ENCODE results near the gene AHCYL2.
"Not testable (repeated sequence)": the region's sequence is repeated elsewhere in the genome, so short reads cannot be mapped to it uniquely, and the experiment has no call there.

AHCYL2 gene

GRCh38 chr7:129388333-129389098 is 163.7 kb downstream of the AHCYL2 start:
- no peak for DNase-seq

DNA sequence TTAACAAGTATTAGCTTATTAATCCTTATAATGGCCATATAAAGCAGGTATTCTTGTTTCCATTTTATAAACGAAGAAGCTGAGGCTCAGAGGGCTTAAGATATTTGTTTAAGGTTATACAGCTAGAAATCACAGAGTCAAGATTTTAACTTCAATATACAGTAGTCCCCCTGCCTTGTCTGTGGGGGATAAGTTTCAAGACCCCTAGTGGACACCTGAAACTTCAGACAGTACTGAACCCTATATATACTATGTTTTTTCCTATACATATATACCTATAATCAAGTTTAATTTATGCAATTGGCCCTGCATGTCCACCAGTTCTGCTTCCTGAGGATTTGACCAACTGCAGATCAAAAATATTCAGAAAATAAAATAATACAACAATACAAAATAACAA is 165.0 kb downstream of the AHCYL2 start:
- no peak for DNase-seq

DNA sequence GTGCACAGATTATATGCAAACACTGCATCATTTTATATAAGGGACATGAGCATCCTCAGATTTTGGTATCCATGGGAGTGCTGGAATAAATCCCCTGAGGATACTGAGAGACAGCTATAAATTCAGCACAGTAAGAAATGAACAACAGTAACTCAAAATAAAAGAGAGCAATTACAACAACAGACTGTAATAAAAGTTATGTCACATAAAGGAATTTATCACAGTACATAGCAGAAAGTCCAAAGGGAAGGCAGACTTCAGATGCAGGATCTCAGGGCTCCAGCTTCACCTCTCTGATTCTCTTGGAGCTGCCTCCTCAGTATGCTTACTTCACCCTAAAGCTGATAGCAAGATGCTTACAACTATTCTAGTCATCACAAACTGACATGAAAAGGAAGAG is 165.5 kb downstream of the AHCYL2 start:
- DNase-seq: no peak

DNA sequence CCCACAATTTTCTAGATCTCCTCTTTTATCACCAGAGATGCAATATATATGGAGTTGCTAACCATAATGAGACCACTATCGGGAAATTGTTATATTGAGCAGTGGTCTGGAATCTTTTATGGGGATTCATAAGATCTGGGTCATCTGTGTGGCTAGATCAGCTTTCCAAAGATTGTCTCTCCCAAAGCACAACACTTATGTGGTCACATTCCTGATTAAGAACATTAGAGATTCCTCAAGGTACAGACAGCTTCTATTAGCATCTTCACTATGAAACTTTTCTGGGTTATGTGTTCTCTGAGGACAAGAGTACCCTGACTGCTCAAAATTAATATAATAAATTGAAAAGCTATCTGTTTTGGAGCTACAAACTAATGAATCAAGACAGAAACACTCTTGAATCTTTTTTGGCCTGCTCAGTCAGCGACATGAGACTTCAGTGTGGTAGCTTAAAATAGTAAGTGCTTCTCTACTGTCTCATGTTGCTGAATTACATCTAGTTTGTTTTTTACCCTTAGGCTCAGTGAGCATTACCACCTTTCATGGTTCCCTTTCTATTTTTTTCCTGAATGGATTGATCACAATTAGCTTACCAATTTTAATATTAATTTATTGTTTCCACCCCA is 166.8 kb downstream of the AHCYL2 start:
- DNase-seq: no peak

- DNase-seq: no peak
Observed at GRCh38 chr7:129393255-129393654, 168.4 kb downstream of the AHCYL2 start.

DNA sequence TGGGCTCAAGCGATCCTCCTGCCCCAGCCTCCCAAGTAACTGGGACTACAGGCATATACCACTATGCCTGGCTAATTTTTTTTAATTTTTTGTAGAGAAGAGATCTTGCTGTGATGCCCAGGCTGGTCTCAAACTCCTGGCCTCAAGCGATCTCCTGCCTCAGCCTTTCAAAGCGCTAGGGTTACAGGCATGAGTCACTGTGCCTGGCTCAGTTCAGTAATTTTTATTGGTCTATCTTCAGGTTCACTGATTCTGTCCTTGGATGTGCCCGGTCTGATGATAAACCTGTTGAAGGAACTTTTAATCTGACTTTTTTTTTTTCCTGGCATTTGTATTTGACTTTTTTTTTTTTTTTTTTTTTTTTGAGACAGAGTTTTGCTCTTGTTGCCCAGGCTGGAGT is 169.3 kb downstream of the AHCYL2 start:
- DNase-seq: no peak

- DNase-seq: no peak
Observed at GRCh38 chr7:129394982-129395914, 170.4 kb downstream of the AHCYL2 start.

DNA sequence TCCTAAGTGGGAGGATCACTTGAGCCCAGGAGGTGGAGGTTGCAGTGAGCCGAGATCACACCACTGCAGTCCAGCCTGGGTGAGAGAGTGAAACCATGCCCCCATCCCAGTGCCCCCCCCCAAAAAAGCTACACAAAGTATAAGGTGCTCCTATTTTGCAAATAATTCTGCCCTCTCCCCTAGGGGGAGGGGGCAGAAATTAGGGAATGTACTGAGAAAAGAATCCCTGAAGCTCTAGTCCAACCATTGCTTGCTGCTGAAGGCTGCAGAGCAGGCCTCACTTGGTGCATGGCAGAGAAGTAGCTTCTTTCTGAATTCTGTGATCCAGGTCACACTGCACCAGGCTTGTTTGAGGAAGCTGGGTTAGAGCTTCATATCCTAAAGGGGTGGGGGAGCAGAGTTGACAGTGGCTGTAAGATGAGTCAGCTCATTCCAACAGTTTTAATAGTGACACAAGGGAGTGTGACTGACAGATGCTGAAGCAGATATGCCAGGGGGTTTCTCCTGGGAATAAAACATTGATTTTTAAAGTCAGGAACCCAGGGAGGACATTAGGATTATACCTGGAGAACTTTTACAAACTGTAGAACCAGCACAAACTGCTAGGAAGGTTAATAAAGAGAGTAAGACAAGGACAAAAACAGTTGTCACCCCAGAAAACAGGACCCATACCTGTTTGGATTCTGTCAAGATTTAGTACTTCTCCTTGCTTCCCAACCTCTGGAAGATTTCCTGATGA is 176.6 kb downstream of the AHCYL2 start:
- no peak for DNase-seq

GRCh38 chr7:129401967-129402860 is 177.4 kb downstream of the AHCYL2 start:
- DNase-seq: peak; percentile 4

- no peak for DNase-seq
Observed at GRCh38 chr7:129405527-129405926, 180.7 kb downstream of the AHCYL2 start.

- not testable (repeated sequence) for DNase-seq
Observed at GRCh38 chr7:129410238-129410637, 185.4 kb downstream of the AHCYL2 start.

DNA sequence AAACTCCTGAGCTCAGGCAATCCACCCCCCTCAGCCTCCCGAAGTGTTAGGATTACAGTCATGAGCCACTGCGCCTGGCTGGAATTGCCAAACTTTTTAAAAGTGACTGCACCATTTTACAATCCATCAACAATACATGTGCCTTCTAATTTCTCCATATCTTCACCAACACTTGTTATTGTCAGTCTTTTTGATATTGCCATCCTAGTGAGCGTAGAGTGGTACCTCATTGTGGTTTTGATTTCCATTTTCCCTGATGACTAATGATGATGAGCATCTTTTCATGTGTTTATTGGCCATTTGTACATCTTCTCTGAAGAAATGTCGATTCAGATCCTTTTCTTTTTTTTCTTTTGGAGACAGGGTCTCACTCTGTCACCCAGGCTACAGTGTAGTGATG is 187.7 kb downstream of the AHCYL2 start:
- DNase-seq: no peak

DNA sequence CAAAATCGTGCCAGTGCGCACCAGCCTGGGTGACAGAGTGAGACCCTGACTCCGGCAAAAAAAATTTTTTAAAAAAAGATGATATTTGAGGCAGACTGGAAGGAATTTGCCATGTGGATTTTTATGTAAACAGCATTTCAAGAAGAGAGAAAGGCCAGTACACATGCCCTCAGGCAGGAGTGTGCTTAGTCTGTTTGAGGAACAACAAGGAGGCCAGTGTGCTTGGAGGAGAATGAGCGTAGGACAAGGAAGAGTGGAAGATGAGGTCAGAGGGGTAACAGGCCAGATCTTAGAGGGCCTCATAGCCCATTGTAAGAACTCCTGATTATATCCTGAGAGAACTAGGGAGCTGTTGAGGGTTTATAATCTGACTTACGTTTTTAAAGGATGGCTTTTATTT is 192.2 kb downstream of the AHCYL2 start:
- no peak for DNase-seq

DNA sequence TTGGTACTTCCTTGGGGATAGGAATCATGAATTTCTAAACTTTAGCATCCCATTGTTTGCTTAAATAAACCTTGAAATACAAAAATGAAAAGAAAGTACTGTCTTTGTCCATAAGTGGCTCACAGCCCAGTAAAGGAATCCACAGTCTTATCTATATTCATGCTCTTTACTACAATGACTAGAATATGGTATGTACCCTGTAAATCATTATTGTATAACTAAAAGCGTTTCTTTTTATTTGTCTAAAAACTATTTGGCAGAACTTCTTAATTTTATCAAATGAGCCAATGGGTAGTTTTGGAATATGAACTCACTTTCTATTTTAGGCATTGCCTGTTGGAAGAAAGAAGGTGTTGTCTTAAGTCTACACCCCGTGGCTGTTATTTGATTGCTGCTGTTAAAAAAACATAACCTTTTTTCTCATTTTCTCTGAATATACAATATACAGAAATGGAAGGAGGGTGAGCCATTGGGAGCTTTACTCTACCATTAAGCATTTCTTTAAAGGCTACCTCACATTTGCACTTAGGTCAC is 197.0 kb downstream of the AHCYL2 start:
- DNase-seq: no peak

GRCh38 chr7:129422727-129423126 is 197.9 kb downstream of the AHCYL2 start:
- DNase-seq: no peak

- no peak for DNase-seq
Observed at GRCh38 chr7:129423700-129424410, 199.0 kb downstream of the AHCYL2 start.

- no peak for DNase-seq
Observed at GRCh38 chr7:129426482-129426881, 201.7 kb downstream of the AHCYL2 start.

DNA sequence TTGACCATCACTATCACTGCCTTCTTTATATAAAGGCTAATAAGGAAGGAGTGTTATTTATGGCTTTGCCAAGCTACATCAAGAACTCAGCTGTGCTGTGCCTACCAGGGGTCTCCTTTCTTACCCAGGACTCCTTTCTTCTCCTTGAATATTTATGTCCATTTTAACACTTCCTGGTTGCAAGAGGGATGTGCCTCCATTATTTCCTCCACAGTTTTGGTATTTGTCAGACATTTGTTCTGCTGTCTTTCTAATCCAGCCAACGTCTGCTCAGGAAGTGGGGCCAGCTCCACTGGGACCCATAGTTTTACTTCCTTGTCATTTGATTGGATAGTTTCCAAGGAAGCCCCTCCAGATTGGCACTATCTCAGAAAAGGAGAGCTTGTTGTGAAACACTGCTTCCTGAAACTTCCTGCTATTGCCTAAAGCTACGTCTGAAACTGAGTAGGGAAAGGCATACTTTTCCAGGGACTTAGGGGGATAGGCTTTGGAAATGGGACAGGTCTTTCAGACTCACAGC is 202.8 kb downstream of the AHCYL2 start:
- DNase-seq: no peak

DNA sequence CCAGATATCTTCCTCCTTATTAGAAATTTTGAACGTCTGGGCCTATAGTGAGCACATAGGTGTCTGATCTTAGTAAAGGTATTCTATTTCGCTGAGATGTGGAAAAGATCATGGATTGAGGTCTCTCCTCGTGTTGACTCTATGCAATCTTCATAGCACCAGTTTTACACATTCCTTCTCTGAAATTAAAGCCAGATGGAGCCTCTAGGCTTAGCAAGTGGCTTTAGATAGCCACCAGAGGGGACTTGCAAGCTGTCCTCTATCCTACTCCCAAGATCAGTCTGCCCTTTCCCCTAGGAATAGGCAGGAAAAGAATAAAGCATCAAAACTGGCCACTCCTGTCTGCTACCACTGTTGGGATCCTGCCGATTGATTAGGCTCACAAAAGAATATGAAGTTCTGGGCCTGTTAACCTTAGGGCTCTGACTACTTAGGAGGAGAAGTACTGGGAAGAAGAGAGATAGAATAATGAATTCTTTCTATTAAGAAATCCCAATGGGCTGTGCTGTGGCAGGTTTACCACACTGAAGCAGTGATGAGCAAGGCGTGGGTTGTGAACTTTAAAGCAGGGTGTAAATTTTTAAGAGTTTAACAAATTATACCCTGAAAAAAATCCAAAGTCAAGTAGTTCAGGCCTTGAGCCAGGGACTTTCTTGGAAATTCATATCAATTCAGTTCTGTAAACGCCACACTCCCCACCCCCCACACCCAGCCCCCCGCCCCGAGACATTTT is 207.2 kb downstream of the AHCYL2 start:
- DNase-seq: no peak
